NCI-H82 treated with DMSO at 0.1 percent for 48 hours (cell line): ENCODE results near the gene DEFB132.
"Not testable (repeated sequence)": the region's sequence is repeated elsewhere in the genome, so short reads cannot be mapped to it uniquely, and the experiment has no call there.

Experiments
- DNase-seq: peaks from one replicate; lab custom pipeline; 2025; ENCODE audit not compliant: unreplicated experiment; lab: John Stamatoyannopoulos, UW

DEFB132 gene

GRCh38 chr20:257419-257818 lies at the start of gene DEFB132:
Gene DEFB132, plus strand, starts transcription at chr20:257724. Its CDS starts 55 bp downstream, at chr20:257779.
- no peak for DNase-seq

GRCh38 chr20:208942-209566 lies 48.5 kb upstream of the DEFB132 start:
- DNase-seq: peak; percentile 26

- DNase-seq: no peak
These were observed 46.6 kb upstream of the DEFB132 start for GRCh38 chr20:210809-211502.

GRCh38 chr20:214383-214782 lies 43.1 kb upstream of the DEFB132 start:
- no peak for DNase-seq

GRCh38 chr20:215796-216195 lies 41.7 kb upstream of the DEFB132 start:
- DNase-seq: no peak

- no peak for DNase-seq
These were observed 40.3 kb upstream of the DEFB132 start for GRCh38 chr20:217266-217665.

- peak; percentile 2 for DNase-seq
These were observed 38.0 kb upstream of the DEFB132 start for GRCh38 chr20:219290-220115.

- DNase-seq: no peak
These were observed 36.2 kb upstream of the DEFB132 start for GRCh38 chr20:221258-221830.

GRCh38 chr20:225879-226278 lies 31.6 kb upstream of the DEFB132 start:
- DNase-seq: not testable (repeated sequence)

GRCh38 chr20:226958-227357 lies 30.6 kb upstream of the DEFB132 start, which contains the start of gene DEFB129:
Gene DEFB129, plus strand, starts transcription at chr20:227258. Its CDS starts 31 bp downstream, at chr20:227289.
- DNase-seq: no peak

GRCh38 chr20:227439-228105 lies 30.0 kb upstream of the DEFB132 start:
- no peak for DNase-seq

- no peak for DNase-seq
These were observed 21.6 kb upstream of the DEFB132 start for GRCh38 chr20:235891-236290.

- no peak for DNase-seq
These were observed 20.0 kb upstream of the DEFB132 start for GRCh38 chr20:237489-237888.

- no peak for DNase-seq
These were observed 19.6 kb upstream of the DEFB132 start for GRCh38 chr20:237929-238328.

GRCh38 chr20:242905-243304 lies 14.6 kb upstream of the DEFB132 start:
- no peak for DNase-seq

GRCh38 chr20:251354-251753 lies 6.2 kb upstream of the DEFB132 start:
- no peak for DNase-seq

- no peak for DNase-seq
These were observed 4.7 kb upstream of the DEFB132 start for GRCh38 chr20:252801-253200.

- not testable (repeated sequence) for DNase-seq
These were observed 4.1 kb upstream of the DEFB132 start for GRCh38 chr20:253447-253846.

GRCh38 chr20:258269-258858 lies 840 bp downstream of the DEFB132 start:
- DNase-seq: no peak

GRCh38 chr20:258963-259362 lies 1.4 kb downstream of the DEFB132 start:
- no peak for DNase-seq

GRCh38 chr20:259981-260380 lies 2.5 kb downstream of the DEFB132 start:
- DNase-seq: no peak
